ENCODE measurements around the gene SUSD5.
"Not testable (repeated sequence)": the region's sequence is repeated elsewhere in the genome, so short reads cannot be mapped to it uniquely, and the experiment has no call there.

SUSD5 gene

DNA sequence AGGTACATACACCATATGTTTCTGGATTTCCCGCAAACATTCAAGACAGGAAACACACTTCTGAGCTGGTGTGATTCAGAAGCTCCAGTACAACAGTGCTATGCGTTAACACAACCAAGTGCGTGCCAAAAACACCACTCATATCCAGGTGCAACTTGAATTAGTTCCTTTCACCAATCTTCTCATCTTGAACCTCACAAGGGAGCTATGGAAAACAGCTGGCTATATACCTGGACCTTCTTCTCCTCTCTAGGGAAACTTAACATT is 31.3 kb downstream of the SUSD5 start:
- FAIRE-seq: no peak

- FAIRE-seq: no peak
These were observed 31.9 kb downstream of the SUSD5 start for GRCh38 chr3:33186524-33187367.

GRCh38 chr3:33184863-33185262 is 33.7 kb downstream of the SUSD5 start:
- FAIRE-seq: no peak

DNA sequence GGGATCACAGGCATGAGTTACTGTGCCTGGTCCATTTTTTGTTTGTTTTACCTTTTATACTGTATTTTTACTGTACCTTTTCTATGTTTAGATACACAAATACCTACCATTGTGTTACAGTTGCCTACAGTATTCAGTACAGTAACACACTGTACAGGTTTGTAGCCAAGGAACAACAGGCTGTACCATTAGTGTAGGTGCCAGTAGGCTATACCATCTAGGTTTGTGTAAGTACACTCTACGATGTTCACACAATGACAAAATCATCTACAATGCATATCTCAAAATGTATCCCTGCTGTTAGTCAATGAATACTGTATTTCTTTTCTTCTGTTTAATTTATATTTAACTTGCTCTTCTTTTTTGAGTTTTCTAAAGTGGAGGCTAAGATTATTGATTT is 37.0 kb downstream of the SUSD5 start:
- FAIRE-seq: not testable (repeated sequence)

DNA sequence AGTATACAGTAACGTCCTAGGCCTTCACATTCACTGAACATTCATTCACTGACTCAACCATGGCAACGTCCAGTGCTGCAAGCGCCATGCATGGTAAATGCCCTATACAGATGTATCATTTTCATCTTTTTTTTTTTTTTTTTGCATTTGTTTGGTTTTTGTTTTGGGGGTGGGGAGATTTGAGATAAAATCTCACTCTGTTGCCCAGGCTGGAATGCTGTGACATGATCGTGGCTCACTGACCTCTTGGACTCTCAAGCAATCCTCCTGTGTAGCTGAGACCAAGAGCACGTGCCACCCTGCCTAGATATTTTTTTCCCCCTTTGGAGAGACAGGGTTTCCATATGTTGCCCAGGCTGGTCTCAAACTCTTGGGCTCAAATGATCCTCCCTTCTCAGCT is 37.4 kb downstream of the SUSD5 start:
- no peak for FAIRE-seq

- no peak for FAIRE-seq
These were observed 39.5 kb downstream of the SUSD5 start for GRCh38 chr3:33179132-33179531.

GRCh38 chr3:33174711-33175414 is 43.7 kb downstream of the SUSD5 start:
- no peak for FAIRE-seq

- no peak for FAIRE-seq
These were observed 44.5 kb downstream of the SUSD5 start for GRCh38 chr3:33174095-33174494.

DNA sequence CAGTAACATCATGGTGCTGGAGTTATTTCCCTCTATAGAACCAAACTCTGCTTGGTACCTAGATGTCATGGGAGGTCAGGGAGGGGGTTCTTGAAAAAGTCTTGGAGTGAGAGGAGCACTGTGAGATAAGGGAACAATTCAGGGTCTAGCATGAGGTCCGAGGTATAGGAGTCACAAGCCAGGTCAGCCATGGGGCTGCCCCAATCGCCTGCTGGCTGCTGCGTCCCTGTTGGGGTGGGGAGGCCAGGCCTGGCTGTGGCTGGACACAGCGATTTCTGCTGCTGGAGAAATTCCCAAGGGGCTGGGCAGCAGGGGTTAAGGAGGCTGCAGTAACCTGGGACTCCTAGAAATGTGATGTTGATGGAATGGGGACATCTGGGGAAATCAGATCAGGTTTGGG is 44.9 kb downstream of the SUSD5 start:
- FAIRE-seq: no peak

GRCh38 chr3:33173103-33173502 is 45.5 kb downstream of the SUSD5 start:
- FAIRE-seq: no peak

DNA sequence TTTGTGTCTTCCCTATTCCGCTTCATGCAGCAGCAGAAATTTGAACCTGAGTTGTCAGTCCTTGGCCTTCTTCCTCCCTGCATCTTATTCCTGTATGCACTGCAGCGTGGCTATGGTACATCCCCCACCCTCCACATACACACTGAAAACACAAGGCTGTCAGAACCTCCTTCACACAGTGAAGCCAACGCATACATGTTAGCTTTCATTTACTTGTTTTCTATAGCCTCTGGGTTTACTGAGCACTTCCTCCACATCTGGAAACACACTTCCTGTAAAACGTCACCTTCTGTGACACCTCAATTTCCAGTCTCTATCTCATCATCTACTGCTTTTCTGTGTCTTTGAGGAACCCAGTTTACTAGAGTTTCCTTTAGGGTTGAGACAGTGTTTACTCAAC is 47.0 kb downstream of the SUSD5 start:
- FAIRE-seq: no peak

- FAIRE-seq: no peak
These were observed 48.1 kb downstream of the SUSD5 start for GRCh38 chr3:33170531-33170930.

DNA sequence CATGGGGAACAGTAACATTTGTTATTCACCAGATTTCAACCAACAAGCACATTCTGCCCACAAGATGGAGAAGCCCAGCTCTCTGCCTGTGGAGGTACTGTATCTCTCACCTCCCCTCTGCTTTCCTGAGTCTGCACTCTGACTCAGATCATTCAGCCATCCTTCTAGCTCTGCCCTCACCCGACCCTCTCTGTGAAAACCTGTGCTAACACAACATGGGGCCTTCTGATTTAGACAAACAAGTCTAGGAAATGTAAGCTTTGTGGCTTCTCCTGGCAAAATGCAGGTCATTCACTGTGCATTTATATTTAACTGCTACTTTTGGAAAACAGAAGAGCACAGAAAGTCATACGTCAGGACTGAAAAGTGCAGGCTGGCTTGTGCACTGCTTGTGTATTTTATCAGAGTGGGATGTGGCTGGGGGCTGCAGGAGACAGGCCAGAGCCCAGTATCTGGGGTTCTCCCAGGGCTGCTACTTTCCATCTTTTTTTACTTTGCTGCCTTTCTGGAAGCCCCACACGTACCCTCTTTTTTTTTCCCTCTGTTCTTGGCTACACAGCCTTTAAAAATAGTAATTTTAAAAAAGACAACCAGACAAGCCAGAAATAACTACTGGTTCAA is 50.8 kb downstream of the SUSD5 start:
- no peak for FAIRE-seq

- FAIRE-seq: no peak
These were observed 51.3 kb downstream of the SUSD5 start for GRCh38 chr3:33167284-33167683.

- no peak for FAIRE-seq
These were observed 52.5 kb downstream of the SUSD5 start for GRCh38 chr3:33166095-33166494.

DNA sequence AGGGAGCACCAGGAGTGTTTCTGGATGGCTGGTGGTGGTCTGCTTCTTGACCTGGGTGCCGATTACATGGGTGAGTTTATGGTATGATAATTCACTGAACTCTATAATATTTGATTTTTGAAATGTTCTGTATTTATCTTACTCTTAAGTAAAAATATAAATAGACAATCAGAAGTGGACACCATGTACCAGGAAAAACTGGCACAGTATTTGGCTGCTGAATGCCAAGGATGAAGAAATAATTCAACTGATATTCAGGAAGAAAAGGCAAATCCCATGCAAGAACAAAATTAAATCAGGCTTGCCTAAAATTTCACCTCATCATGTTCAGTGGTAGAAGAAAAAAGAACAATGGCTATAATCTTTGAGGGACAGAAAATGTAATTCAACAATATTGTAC is 53.2 kb downstream of the SUSD5 start:
- no peak for FAIRE-seq

GRCh38 chr3:33162621-33163020 is 56.0 kb downstream of the SUSD5 start:
- not testable (repeated sequence) for FAIRE-seq

GRCh38 chr3:33159981-33160380 is 58.6 kb downstream of the SUSD5 start:
- no peak for FAIRE-seq

DNA sequence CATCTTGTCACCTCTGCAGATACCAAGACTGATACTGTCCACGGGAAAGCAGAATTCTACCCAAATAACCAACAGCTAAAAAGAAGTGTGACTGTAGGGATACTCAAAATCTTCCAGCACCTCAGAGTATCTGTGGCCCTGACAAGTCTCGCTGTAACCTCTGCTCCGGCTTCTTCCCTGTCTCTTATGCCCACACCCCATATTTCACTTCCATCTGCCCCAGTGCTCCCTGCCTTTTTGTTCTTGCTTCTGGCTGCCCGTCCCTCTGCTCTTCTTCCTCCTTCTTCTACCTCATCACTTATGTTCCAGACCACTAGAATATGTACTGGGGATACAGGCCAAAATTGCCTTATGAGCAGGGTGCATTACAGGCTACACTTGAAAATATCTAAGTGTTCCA is 59.4 kb downstream of the SUSD5 start:
- FAIRE-seq: no peak

- FAIRE-seq: no peak
These were observed 63.3 kb downstream of the SUSD5 start for GRCh38 chr3:33155301-33155700.

DNA sequence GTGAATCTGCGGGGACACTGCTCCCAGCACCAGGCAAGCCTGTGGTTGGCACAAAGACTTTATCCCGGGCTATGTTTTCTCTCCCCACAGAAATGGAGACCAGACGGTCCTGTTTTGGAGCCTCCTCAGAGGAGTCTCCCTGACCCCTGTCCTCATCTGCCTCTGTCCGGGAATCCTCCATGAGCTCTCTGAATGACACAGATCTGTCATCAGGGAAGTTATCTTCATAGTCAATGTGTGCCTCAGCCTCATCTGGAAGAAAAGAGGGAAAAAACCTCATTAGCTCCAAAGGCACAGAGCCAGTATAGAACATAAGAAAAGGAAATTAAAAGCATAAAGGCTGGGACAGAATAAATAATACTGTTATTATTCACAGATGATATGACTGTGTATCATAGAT is 64.8 kb downstream of the SUSD5 start:
- FAIRE-seq: no peak

DNA sequence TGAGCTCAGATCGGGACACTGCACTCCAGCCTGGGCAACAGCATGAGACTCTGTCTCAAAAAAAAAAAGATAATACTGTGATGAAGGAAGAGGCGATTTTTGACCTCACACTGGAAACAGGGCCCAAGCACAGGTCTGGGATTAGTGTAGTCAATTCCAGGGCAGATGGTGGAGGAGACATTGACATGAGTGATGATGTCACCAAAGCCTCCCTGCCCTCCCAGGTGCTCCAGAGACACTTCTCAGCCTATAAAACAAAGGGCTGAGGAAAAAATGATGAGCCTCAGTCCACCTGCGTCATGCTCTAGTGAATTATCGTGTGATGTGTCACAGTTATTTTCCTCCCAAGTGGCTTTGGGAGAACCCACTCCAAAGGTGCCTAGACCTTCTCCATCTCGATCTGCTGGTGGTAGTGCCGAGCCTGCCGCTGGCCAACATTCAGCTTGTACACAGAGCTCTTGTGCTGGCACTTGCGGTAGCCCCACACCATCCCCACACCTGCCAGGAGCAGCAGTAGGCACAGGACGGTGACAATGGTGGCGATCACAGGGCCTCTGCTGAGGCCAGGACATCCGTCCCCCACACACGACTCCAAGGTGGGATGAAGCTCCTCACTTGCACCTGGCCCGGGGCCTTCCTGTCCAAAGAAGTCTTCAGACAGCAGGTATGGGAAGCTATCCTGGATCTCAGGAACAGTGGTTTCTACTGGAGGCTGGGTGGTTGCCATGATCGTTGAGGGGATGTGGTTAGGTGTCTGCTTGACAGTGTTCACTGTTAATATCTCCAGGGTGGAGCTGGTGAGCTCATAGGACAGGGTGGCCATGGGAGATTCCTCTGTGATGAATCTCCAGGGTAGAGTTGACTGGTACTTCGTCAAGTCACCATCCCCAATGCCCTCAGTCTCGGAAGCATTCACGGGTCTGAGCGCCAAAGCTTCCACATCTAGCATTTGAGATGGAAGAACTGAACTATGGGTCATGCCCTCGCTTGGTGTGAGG is 65.9 kb downstream of the SUSD5 start:
- no peak for FAIRE-seq

GRCh38 chr3:33149342-33149741 is 69.3 kb downstream of the SUSD5 start:
- no peak for FAIRE-seq

Measured in A204.1 (cell line).